ENCODE data around the gene MATN1. TPM values are rescaled to one million over a fixed set of nuclear protein-coding genes. Genes with fewer than 3 reads are reported as not detected.

MATN1 gene
- polyA plus RNA-seq, 3 donors: 0.07 TPM; not detected in 2

GRCh38 chr1:30705698-30706097 lies 17.7 kb downstream of the MATN1 start:
- TF ChIP-seq CTCF (IDR thresholded peaks at IDR 0.05): no peak
- no peaks in the 10 kb centered on the region for H3K9me3 ChIP-seq (replicated peaks in 1 of 2; ENCODE audit: control insufficient read depth in 1 of 2, insufficient read depth in 1 of 2, low read length in 2 of 2)
- Mint-ChIP-seq H3K9me3 (no peaks in the 10 kb centered on the region), H3K27ac (no peak overlapping the region), H3K4me1 (no peaks in the 10 kb centered on the region), H3K27me3 (ENCODE audit: low read depth in 3 of 3) (peaks cover 7 to 16% (median 8%) of the 10 kb centered on the region in 3 donors), H3K4me3 (no peak overlapping the region), H3K36me3 (no peaks in the 10 kb centered on the region)
- H3K27ac ChIP-seq (ENCODE audit: low read depth in 1 of 2, low read length in 2 of 2): no peak overlapping the region
- no peak overlapping the region for H3K9ac ChIP-seq (ENCODE audit: insufficient read depth, low read length, poor library complexity, severe bottlenecking)
- H3K4me2 ChIP-seq (replicated peaks; ENCODE audit: extremely low read depth, low read length, poor library complexity, severe bottlenecking): no peak overlapping the region
- WGBS (ENCODE audit: insufficient coverage): no CpG with 5 or more reads among the region's 4 CpGs
- no peak overlapping the region for H2AFZ ChIP-seq (ENCODE audit: insufficient read depth, low read depth, low read length, poor library complexity, severe bottlenecking)
- intact Hi-C loops (cut with micrococcal nuclease): loop anchor here (5.0 to 10.0 kb wide), 3 partner anchors 911 to 1468 kb away; partner anchors contain the start of gene PTPRU (in 2 of the 2)
- no peaks in the 10 kb centered on the region for H4K20me1 ChIP-seq (ENCODE audit: insufficient read depth, low read length)
- H3K36me3 ChIP-seq (replicated peaks in 1 of 2; ENCODE audit: control insufficient read depth in 1 of 2, insufficient read depth in 2 of 2, low read length in 2 of 2): no peaks in the 10 kb centered on the region
- H3K27me3 ChIP-seq (ENCODE audit: control insufficient read depth in 2 of 2, insufficient read depth in 2 of 2, low read length in 2 of 2): no peaks in the 10 kb centered on the region
- H3K79me2 ChIP-seq (ENCODE audit: insufficient read depth, low read length): no peaks in the 10 kb centered on the region
- no peak for DNase-seq
- H3K4me1 ChIP-seq (ENCODE audit: control insufficient read depth in 1 of 2, insufficient read depth in 2 of 2, low read length in 2 of 2): no peaks in the 10 kb centered on the region
- no peak overlapping the region for H3K4me3 ChIP-seq (replicated peaks in 1 of 3; ENCODE audit: low read depth in 2 of 3, low read length in 3 of 3)

GRCh38 chr1:30704765-30705509 lies 18.4 kb downstream of the MATN1 start:
- Mint-ChIP-seq H3K9me3 (no peaks in the 10 kb centered on the region), H3K27ac (no peak overlapping the region), H3K36me3 (no peaks in the 10 kb centered on the region), H3K4me3 (no peak overlapping the region), H3K27me3 (ENCODE audit: low read depth in 3 of 3) (peaks cover 3 to 16% (median 4%) of the 10 kb centered on the region in 3 donors), H3K4me1 (no peaks in the 10 kb centered on the region)
- no peaks in the 10 kb centered on the region for H3K79me2 ChIP-seq (ENCODE audit: insufficient read depth, low read length)
- H3K4me2 ChIP-seq (replicated peaks; ENCODE audit: extremely low read depth, low read length, poor library complexity, severe bottlenecking): no peak overlapping the region
- H2AFZ ChIP-seq (ENCODE audit: insufficient read depth, low read depth, low read length, poor library complexity, severe bottlenecking): no peak overlapping the region
- H3K36me3 ChIP-seq (replicated peaks in 1 of 2; ENCODE audit: control insufficient read depth in 1 of 2, insufficient read depth in 2 of 2, low read length in 2 of 2): no peaks in the 10 kb centered on the region
- DNase-seq: no peak
- H3K27ac ChIP-seq (ENCODE audit: low read depth in 1 of 2, low read length in 2 of 2): no peak overlapping the region
- no peak overlapping the region for H3K4me3 ChIP-seq (replicated peaks in 1 of 3; ENCODE audit: low read depth in 2 of 3, low read length in 3 of 3)
- no peak overlapping the region for H3K9ac ChIP-seq (ENCODE audit: insufficient read depth, low read length, poor library complexity, severe bottlenecking)
- intact Hi-C loops (cut with micrococcal nuclease): loop anchor here (5.0 to 10.0 kb wide), 3 partner anchors 910 to 1468 kb away; partner anchors contain the start of gene PTPRU (in 2 of the 2)
- H3K9me3 ChIP-seq (replicated peaks in 1 of 2; ENCODE audit: control insufficient read depth in 1 of 2, insufficient read depth in 1 of 2, low read length in 2 of 2): no peaks in the 10 kb centered on the region
- no peaks in the 10 kb centered on the region for H3K4me1 ChIP-seq (ENCODE audit: control insufficient read depth in 1 of 2, insufficient read depth in 2 of 2, low read length in 2 of 2)
- no peak for TF ChIP-seq CTCF (IDR thresholded peaks at IDR 0.05)
- WGBS (ENCODE audit: insufficient coverage): 89% methylated on average over 10 of the region's 14 CpGs
- no peaks in the 10 kb centered on the region for H3K27me3 ChIP-seq (ENCODE audit: control insufficient read depth in 2 of 2, insufficient read depth in 2 of 2, low read length in 2 of 2)
- no peaks in the 10 kb centered on the region for H4K20me1 ChIP-seq (ENCODE audit: insufficient read depth, low read length)

Measured in CD14-positive monocyte (primary cell).